ENCODE results near the gene KCNQ4. TPM values are rescaled to one million over a fixed set of nuclear protein-coding genes. Genes with fewer than 3 reads are reported as not detected.

KCNQ4 gene
- total RNA-seq, 1 donor from 2014 or later: 2.2 TPM

- no peak for TF ChIP-seq CTCF (conservative IDR thresholded peaks at IDR 0.05; ENCODE audit: low read depth, low read length)
- no peak overlapping the region for H3K4me3 ChIP-seq (ENCODE audit: low read depth, low read length)
- DNase-seq (ENCODE audit: low read depth): no peak
These were observed 58.0 kb downstream of the KCNQ4 start for GRCh38 chr1:40841602-40842001.

DNA sequence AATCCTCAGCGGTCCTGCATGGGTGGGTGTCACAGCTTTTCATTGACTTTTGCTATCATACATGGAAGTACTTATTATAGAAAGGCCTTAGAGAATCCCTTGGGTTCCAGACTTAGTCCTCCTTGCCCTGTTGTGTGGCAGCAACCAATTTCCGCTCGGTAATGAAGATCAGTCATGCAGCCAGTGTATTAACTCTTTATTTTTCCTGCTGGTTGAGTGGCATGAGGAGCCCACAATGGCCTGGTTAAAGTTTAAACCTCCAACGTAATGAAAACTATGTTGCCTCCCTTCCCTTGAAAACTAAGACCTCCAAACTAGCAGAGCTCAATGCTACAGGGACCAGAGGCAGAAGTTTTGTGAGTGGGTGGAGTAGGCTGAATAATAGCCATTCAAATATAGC is 58.6 kb downstream of the KCNQ4 start:
- H3K4me3 ChIP-seq (ENCODE audit: low read depth, low read length): no peak overlapping the region
- no peak for DNase-seq (ENCODE audit: low read depth)
- no peak for TF ChIP-seq CTCF (conservative IDR thresholded peaks at IDR 0.05; ENCODE audit: low read depth, low read length)

- DNase-seq (ENCODE audit: low read depth): no peak
- no peak overlapping the region for H3K4me3 ChIP-seq (ENCODE audit: low read depth, low read length)
- no peak for TF ChIP-seq CTCF (conservative IDR thresholded peaks at IDR 0.05; ENCODE audit: low read depth, low read length)
These were observed 59.1 kb downstream of the KCNQ4 start for GRCh38 chr1:40842691-40843090.

GRCh38 chr1:40844079-40844478 is 60.5 kb downstream of the KCNQ4 start:
- no peak for TF ChIP-seq CTCF (conservative IDR thresholded peaks at IDR 0.05; ENCODE audit: low read depth, low read length)
- no peak for DNase-seq (ENCODE audit: low read depth)
- H3K4me3 ChIP-seq (ENCODE audit: low read depth, low read length): no peak overlapping the region

DNA sequence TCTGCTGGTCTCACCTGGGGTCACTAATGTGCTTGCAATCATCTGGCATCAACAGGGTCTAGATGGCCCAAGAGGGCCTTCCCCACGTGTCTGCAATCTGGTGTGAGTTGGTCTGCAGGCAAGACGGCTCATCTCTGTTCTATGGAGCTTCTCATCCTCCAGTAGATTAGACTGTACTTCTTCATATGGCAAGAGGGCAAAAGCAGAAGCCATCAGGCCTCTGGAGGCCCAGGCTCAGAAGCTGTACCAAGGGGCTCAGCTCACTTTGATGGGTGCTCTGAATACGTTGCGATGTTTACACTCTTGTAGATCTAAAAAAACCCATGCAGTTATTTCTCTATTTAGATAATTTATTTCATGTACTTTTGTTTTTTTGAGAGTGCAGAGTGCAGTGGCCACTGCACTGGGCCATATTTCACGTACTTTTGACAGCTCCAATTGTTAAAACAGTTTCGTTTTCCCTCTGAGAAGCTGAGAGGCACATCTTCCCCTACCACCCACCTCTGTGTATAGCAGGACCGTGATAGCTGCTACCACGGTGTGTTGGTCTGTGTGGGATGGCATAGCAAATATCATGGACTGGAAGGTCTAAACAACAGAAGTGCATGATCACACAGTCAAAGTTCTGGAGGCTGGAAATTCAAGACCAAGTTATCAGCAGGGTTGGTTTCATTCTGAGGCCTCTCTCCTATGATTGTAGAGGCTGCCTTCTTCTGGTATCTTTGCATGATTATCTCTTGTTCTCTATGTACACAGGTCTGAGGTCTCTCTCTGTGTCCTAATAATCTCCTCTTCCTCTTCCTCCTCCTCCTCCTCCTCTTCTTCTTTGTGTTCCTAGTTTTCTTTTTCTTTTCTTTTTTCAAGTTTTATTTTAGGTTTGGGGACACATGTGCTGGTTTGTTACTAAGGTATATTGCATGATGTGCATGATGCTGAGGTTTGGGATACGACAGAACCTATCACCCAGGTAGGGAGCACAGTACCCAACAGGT is 61.6 kb downstream of the KCNQ4 start:
- H3K4me3 ChIP-seq (ENCODE audit: low read depth, low read length): no peak overlapping the region
- no peak for TF ChIP-seq CTCF (conservative IDR thresholded peaks at IDR 0.05; ENCODE audit: low read depth, low read length)
- DNase-seq (ENCODE audit: low read depth): no peak

DNA sequence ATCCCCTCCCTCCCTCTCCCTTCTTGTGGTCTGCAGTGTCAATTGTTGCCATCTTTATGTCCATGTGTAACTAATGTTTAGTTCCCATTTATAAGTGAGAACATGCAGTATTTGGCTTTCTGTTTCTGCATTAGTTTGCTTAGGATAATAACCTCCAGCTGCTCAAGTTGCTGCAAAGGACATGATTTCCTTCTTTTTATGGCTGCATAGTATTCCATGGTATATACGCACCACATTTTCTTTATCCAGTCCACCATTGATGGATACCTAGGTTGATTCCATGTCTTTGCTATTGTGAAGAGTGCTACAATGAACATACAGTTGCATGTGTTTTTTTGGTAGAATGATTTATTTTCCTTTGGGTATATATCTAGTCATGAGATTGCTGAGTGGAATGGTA is 62.3 kb downstream of the KCNQ4 start:
- no peak for DNase-seq (ENCODE audit: low read depth)
- no peak for TF ChIP-seq CTCF (conservative IDR thresholded peaks at IDR 0.05; ENCODE audit: low read depth, low read length)
- H3K4me3 ChIP-seq (ENCODE audit: low read depth, low read length): no peak overlapping the region
